Activated CD8-positive, alpha-beta memory T cell treated with anti-CD3 and anti-CD28 coated beads, Interleukin-2, amount 50 U/mL, for 24 hours (primary cell): Measurements from ENCODE around the gene NIPA2.
"Not testable (repeated sequence)": the region's sequence is repeated elsewhere in the genome, so short reads cannot be mapped to it uniquely, and the experiment has no call there.

ENCODE experiments used
- DNase-seq: peaks from one replicate; pipeline ENCODE4 v3.0.0-alpha.2; 2020; ENCODE audit errors: extremely low read depth

NIPA2 gene

GRCh38 chr15:22838292-22839042 lies at the start of gene NIPA2:
Gene NIPA2, plus strand, starts transcription at chr15:22838666. Its CDS starts 13,066 bp downstream, at chr15:22851732.
- DNase-seq: peak; percentile 93

- DNase-seq: no peak
These were observed 44.4 kb upstream of the NIPA2 start for GRCh38 chr15:22794063-22794462.

GRCh38 chr15:22794621-22795167 lies 43.8 kb upstream of the NIPA2 start:
- DNase-seq: no peak

- DNase-seq: no peak
These were observed 43.0 kb upstream of the NIPA2 start for GRCh38 chr15:22795206-22796063.

- DNase-seq: no peak
These were observed 42.4 kb upstream of the NIPA2 start for GRCh38 chr15:22796079-22796478.

- DNase-seq: no peak
These were observed 38.6 kb upstream of the NIPA2 start for GRCh38 chr15:22799902-22800301.

- DNase-seq: not testable (repeated sequence)
These were observed 35.5 kb upstream of the NIPA2 start for GRCh38 chr15:22803006-22803405.

GRCh38 chr15:22806156-22806555 lies 32.3 kb upstream of the NIPA2 start:
- no peak for DNase-seq

- DNase-seq: no peak
These were observed 31.8 kb upstream of the NIPA2 start for GRCh38 chr15:22806664-22807063.

- DNase-seq: not testable (repeated sequence)
These were observed 30.6 kb upstream of the NIPA2 start for GRCh38 chr15:22807831-22808230.

GRCh38 chr15:22808240-22808639 lies 30.2 kb upstream of the NIPA2 start:
- DNase-seq: no peak

- no peak for DNase-seq
These were observed 29.6 kb upstream of the NIPA2 start for GRCh38 chr15:22808761-22809280.

- DNase-seq: no peak
These were observed 28.2 kb upstream of the NIPA2 start for GRCh38 chr15:22810033-22810852.

- no peak for DNase-seq
These were observed 27.6 kb upstream of the NIPA2 start for GRCh38 chr15:22810853-22811338.

- no peak for DNase-seq
These were observed 26.8 kb upstream of the NIPA2 start for GRCh38 chr15:22811640-22812039.

GRCh38 chr15:22813844-22814243 lies 24.6 kb upstream of the NIPA2 start:
- no peak for DNase-seq

- DNase-seq: no peak
These were observed 22.7 kb upstream of the NIPA2 start for GRCh38 chr15:22815766-22816165.

- no peak for DNase-seq
These were observed 18.8 kb upstream of the NIPA2 start for GRCh38 chr15:22819651-22820050.

GRCh38 chr15:22823495-22824128 lies 14.9 kb upstream of the NIPA2 start:
- no peak for DNase-seq

- no peak for DNase-seq
These were observed 11.3 kb upstream of the NIPA2 start for GRCh38 chr15:22827125-22827524.

GRCh38 chr15:22831473-22831872 lies 7.0 kb upstream of the NIPA2 start:
- DNase-seq: no peak
